Measurements from ENCODE around the gene HS3ST5.
A peak's percentile ranks its signal among the peaks of the same experiment; 100 is the strongest.
"Not testable (repeated sequence)": the region's sequence is repeated elsewhere in the genome, so short reads cannot be mapped to it uniquely, and the experiment has no call there.

HS3ST5 gene

GRCh38 chr6:114187563-114187962, 155.3 kb downstream of the HS3ST5 start:
- no peak for DNase-seq

GRCh38 chr6:114181664-114182063, 161.2 kb downstream of the HS3ST5 start:
- DNase-seq = no peak

GRCh38 chr6:114179411-114179810, 163.4 kb downstream of the HS3ST5 start:
- DNase-seq = no peak

- DNase-seq = no peak
Observed at GRCh38 chr6:114176726-114177125, 166.1 kb downstream of the HS3ST5 start.

- no peak for DNase-seq
Observed at GRCh38 chr6:114172576-114173260, 170.1 kb downstream of the HS3ST5 start.

GRCh38 chr6:114171473-114171872, 171.3 kb downstream of the HS3ST5 start:
- no peak for DNase-seq

- DNase-seq = no peak
Observed at GRCh38 chr6:114170958-114171387, 171.8 kb downstream of the HS3ST5 start.

- no peak for DNase-seq
Observed at GRCh38 chr6:114170372-114170771, 172.5 kb downstream of the HS3ST5 start.

GRCh38 chr6:114169763-114170162, 173.1 kb downstream of the HS3ST5 start:
- peak; percentile 57 for DNase-seq

- no peak for DNase-seq
Observed at GRCh38 chr6:114167583-114168576, 174.9 kb downstream of the HS3ST5 start.

GRCh38 chr6:114164207-114164606, 178.6 kb downstream of the HS3ST5 start:
- no peak for DNase-seq

GRCh38 chr6:114162691-114163347, 180.0 kb downstream of the HS3ST5 start:
- DNase-seq = no peak

- no peak for DNase-seq
Observed at GRCh38 chr6:114160881-114161280, 181.9 kb downstream of the HS3ST5 start.

GRCh38 chr6:114159727-114160126, 183.1 kb downstream of the HS3ST5 start:
- no peak for DNase-seq

- DNase-seq = no peak
Observed at GRCh38 chr6:114158838-114159694, 183.8 kb downstream of the HS3ST5 start.

- no peak for DNase-seq
Observed at GRCh38 chr6:114158411-114158810, 184.4 kb downstream of the HS3ST5 start.

- DNase-seq = no peak
Observed at GRCh38 chr6:114157848-114158247, 185.0 kb downstream of the HS3ST5 start.

GRCh38 chr6:114155763-114156162, 187.1 kb downstream of the HS3ST5 start:
- DNase-seq = no peak

- no peak for DNase-seq
Observed at GRCh38 chr6:114154812-114155211, 188.0 kb downstream of the HS3ST5 start.

- DNase-seq = no peak
Observed at GRCh38 chr6:114153448-114153847, 189.4 kb downstream of the HS3ST5 start.

GRCh38 chr6:114151064-114151690, 191.6 kb downstream of the HS3ST5 start:
- DNase-seq = no peak

GRCh38 chr6:114149182-114149581, 193.6 kb downstream of the HS3ST5 start:
- not testable (repeated sequence) for DNase-seq

Data from NCI-H1105 (cell line).